Nephron progenitor cell (in vitro differentiated cells): Measurements from ENCODE around the gene LLGL2.

Source experiments
- DNase-seq: peaks from one replicate; pipeline ENCODE4 v3.0.0; 2021
- H3K27ac Mint-ChIP-seq: 2 replicates; pipeline ENCODE4 v1.8.0; 2021; ENCODE audit warnings: mild to moderate bottlenecking, moderate library complexity, mixed read lengths
- H3K27me3 Mint-ChIP-seq: 2 replicates; pipeline ENCODE4 v1.8.0; 2021; ENCODE audit warnings: mild to moderate bottlenecking, low read depth, mixed read lengths; ENCODE audit not compliant: poor library complexity
- H3K36me3 Mint-ChIP-seq: 2 replicates; pipeline ENCODE4 v1.8.0; 2021; ENCODE audit warnings: low read depth, mixed read lengths
- H3K4me1 Mint-ChIP-seq: 2 replicates; pipeline ENCODE4 v1.8.0; 2021; ENCODE audit warnings: mixed read lengths
- H3K4me3 Mint-ChIP-seq: 2 replicates; pipeline ENCODE4 v1.8.0; 2021; ENCODE audit warnings: mild to moderate bottlenecking, moderate library complexity, mixed read lengths
- H3K9me3 Mint-ChIP-seq: 2 replicates; pipeline ENCODE4 v1.8.0; 2021; ENCODE audit warnings: mild to moderate bottlenecking, moderate library complexity, mixed read lengths
- CTCF ChIP-seq: fragments of 200-600 bp; sonication (generic); IDR thresholded peaks from 2 replicates; pipeline ENCODE4 v1.5.0; 2021; ENCODE audit warnings: antibody characterized with exemption

Gene LLGL2

GRCh38 chr17:75616521-75617122, 91.1 kb downstream of the LLGL2 start:
- DNase-seq = no peak
- Mint-ChIP-seq H3K27ac (no peak overlapping the region), H3K9me3 (no peaks in the 10 kb centered on the region), H3K27me3 (peaks cover 4% of the 10 kb centered on the region), H3K4me1 (no peaks in the 10 kb centered on the region), H3K4me3 (no peak overlapping the region), H3K36me3 (no peaks in the 10 kb centered on the region)
- TF ChIP-seq CTCF = no peak

- peaks cover 5% of the 10 kb centered on the region for H3K4me1 Mint-ChIP-seq
- no peak for DNase-seq
Observed at GRCh38 chr17:75617218-75617617, 91.7 kb downstream of the LLGL2 start.

GRCh38 chr17:75617675-75618074, 92.2 kb downstream of the LLGL2 start:
- peaks cover 10% of the 10 kb centered on the region for H3K4me1 Mint-ChIP-seq
- no peak overlapping the region for H3K4me3 Mint-ChIP-seq
- no peak for DNase-seq
- no peaks in the 10 kb centered on the region for H3K9me3 Mint-ChIP-seq
- no peak overlapping the region for H3K27ac Mint-ChIP-seq
- no peaks in the 10 kb centered on the region for H3K36me3 Mint-ChIP-seq
- H3K27me3 Mint-ChIP-seq = peaks cover 3% of the 10 kb centered on the region
- TF ChIP-seq CTCF = no peak

More at GRCh38 chr17:75617218-75617617, 91.7 kb downstream of the LLGL2 start:
- Mint-ChIP-seq H3K36me3 (no peaks in the 10 kb centered on the region), H3K9me3 (no peaks in the 10 kb centered on the region), H3K27ac (no peak overlapping the region), H3K4me3 (no peak overlapping the region), H3K27me3 (peaks cover 3% of the 10 kb centered on the region)
- TF ChIP-seq CTCF = no peak

GRCh38 chr17:75619506-75620431, 94.3 kb downstream of the LLGL2 start:
- Mint-ChIP-seq H3K27ac (no peak overlapping the region), H3K4me1 (peaks cover 13% of the 10 kb centered on the region), H3K4me3 (no peak overlapping the region), H3K36me3 (no peaks in the 10 kb centered on the region), H3K9me3 (no peaks in the 10 kb centered on the region), H3K27me3 (peaks cover 3% of the 10 kb centered on the region)
- TF ChIP-seq CTCF = peak; percentile 67
- peak; percentile 82 for DNase-seq

- Mint-ChIP-seq H3K4me3 (no peak overlapping the region), H3K9me3 (no peaks in the 10 kb centered on the region), H3K27me3 (peaks cover 3% of the 10 kb centered on the region), H3K4me1 (peaks cover 13% of the 10 kb centered on the region), H3K27ac (no peak overlapping the region), H3K36me3 (no peaks in the 10 kb centered on the region)
- TF ChIP-seq CTCF = no peak
- DNase-seq = no peak
Observed at GRCh38 chr17:75621489-75621888, 96.0 kb downstream of the LLGL2 start.
